ENCODE measurements around the gene TRPM3. TPM values are rescaled to one million over a fixed set of nuclear protein-coding genes. Genes with fewer than 3 reads are reported as not detected.

The TRPM3 gene
- total and polyA plus RNA-seq, 9 of the 15 experiments (the other 6 are each of a cell fraction or from before 2014, with no cell fraction given): 0.04 TPM; not detected in 8

- TF ChIP-seq E4F1 (CRISPR knock-in tag; IDR thresholded peaks at IDR 0.05; ENCODE audit: borderline replicate concordance) (no peak), CBX3 (IDR thresholded peaks at IDR 0.05; ENCODE audit: borderline replicate concordance in 1 of 2, low read length in 2 of 2) (no peak), ZNF224 (CRISPR knock-in tag; IDR thresholded peaks at IDR 0.05) (no peak), CEBPZ (IDR thresholded peaks at IDR 0.05; ENCODE audit: borderline replicate concordance, low read depth, low read length) (no peak), FOXJ3 (CRISPR knock-in tag; IDR thresholded peaks at IDR 0.05) (no peak), HDAC6 (IDR thresholded peaks at IDR 0.05; ENCODE audit: low read depth, low read length) (no peak), SLC30A9 (CRISPR knock-in tag; IDR thresholded peaks at IDR 0.05) (no peak), ZNF444 (CRISPR knock-in tag; IDR thresholded peaks at IDR 0.05) (no peak), U2AF2 (optimal IDR thresholded peaks at IDR 0.05; ENCODE audit: low read depth, low read length) (no peak), HBP1 (CRISPR knock-in tag; IDR thresholded peaks at IDR 0.05) (no peak)
These were observed 506.5 kb downstream of the TRPM3 start (continued) for GRCh38 chr9:70614786-70615463.

Data from K562 (cell line).